Heart left ventricle (tissue), 13 donors: ENCODE data around the gene PPP1R26.

Source experiments
- POLR2A ChIP-seq, 2 donors: fragments of 450-650 bp; IDR thresholded peaks; one replicate each; pipeline ENCODE4 v1.6.1; 2017; ENCODE audit warnings: antibody characterized with exemption in 2 of 2, mild to moderate bottlenecking in 2 of 2, moderate library complexity in 2 of 2
- TF ChIP-seq, protein P1 (sequence below), 12 donors: fragments of 200-600 bp; sonication (generic) in 4 of 12; IDR thresholded peaks; one replicate each; pipeline versions ENCODE4 v1.5.0 to v1.8.0; 2018 to 2022; ENCODE audit warnings: antibody characterized with exemption in 12 of 12, mild to moderate bottlenecking in 5 of 12
- donor health status: ischemic (EF 13 %, LVEDD 7.1; RV severe dilation, severe dysfunction).
- donor health status: DM: no; HTN: yes; CAD: no.
- donor health status: DM: no; HTN: no; CAD: no.
- donor health status: ischemic (EF 25% LVEDD 6.9; RV normal size, moderate dysfunction).
- donor health status: ischemic (EF 25% LVEDD 5.7; RV mildly dilated, moderate dysfunction).
- donor health status: ischemic (EF 35%, LVEDD 5.7; RV mildly dilated, moderate dysfunction).
- donor health status: nonischemic (EF 11% LVEDD 7.7; RV severe dilation, severe dysfunction).
- donor health status: DM: yes; HTN: yes; CAD: no.
- donor health status: PGD.
- donor health status: ischemic (EF 29% LVEDD 5.4; RV normal size, mild dysfunction).
- donor health status: nonischemic (EF 23%, LVEDD 6.1; RV moderate dilation, normal function).

DNA sequence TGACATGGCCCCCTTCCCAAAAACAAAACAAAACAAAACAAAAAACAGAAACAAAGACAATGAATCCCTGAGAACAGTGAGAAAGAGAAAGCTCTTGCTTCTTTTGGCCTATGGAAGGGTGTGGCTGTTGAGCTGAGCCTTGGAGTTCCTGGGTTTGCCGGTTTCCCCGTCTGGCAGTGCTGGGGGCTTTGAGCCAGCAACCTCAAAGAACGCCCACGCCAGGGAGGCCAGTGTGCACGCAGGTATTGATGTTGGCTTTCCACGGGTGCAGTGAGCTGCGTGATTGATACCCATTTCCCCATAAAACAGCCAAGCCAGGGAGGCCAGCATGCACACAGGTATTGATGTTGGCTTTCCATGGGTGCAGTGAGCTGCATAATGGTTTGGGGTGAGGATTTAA, 33.3 kb downstream of the PPP1R26 start:
- TF ChIP-seq, protein P1, sequence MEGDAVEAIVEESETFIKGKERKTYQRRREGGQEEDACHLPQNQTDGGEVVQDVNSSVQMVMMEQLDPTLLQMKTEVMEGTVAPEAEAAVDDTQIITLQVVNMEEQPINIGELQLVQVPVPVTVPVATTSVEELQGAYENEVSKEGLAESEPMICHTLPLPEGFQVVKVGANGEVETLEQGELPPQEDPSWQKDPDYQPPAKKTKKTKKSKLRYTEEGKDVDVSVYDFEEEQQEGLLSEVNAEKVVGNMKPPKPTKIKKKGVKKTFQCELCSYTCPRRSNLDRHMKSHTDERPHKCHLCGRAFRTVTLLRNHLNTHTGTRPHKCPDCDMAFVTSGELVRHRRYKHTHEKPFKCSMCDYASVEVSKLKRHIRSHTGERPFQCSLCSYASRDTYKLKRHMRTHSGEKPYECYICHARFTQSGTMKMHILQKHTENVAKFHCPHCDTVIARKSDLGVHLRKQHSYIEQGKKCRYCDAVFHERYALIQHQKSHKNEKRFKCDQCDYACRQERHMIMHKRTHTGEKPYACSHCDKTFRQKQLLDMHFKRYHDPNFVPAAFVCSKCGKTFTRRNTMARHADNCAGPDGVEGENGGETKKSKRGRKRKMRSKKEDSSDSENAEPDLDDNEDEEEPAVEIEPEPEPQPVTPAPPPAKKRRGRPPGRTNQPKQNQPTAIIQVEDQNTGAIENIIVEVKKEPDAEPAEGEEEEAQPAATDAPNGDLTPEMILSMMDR (IDR thresholded peaks at IDR 0.05): no peak
- TF ChIP-seq POLR2A (IDR thresholded peaks at IDR 0.05): no peak
